ENCODE measurements around the gene LPAR5. TPM values are rescaled to one million over a fixed set of nuclear protein-coding genes. Genes with fewer than 3 reads are reported as not detected.
"Not testable (repeated sequence)": the region's sequence is repeated elsewhere in the genome, so short reads cannot be mapped to it uniquely, and the experiment has no call there.

Gene LPAR5
- total RNA-seq, 1 experiment from 2014 or later: not detected

DNA sequence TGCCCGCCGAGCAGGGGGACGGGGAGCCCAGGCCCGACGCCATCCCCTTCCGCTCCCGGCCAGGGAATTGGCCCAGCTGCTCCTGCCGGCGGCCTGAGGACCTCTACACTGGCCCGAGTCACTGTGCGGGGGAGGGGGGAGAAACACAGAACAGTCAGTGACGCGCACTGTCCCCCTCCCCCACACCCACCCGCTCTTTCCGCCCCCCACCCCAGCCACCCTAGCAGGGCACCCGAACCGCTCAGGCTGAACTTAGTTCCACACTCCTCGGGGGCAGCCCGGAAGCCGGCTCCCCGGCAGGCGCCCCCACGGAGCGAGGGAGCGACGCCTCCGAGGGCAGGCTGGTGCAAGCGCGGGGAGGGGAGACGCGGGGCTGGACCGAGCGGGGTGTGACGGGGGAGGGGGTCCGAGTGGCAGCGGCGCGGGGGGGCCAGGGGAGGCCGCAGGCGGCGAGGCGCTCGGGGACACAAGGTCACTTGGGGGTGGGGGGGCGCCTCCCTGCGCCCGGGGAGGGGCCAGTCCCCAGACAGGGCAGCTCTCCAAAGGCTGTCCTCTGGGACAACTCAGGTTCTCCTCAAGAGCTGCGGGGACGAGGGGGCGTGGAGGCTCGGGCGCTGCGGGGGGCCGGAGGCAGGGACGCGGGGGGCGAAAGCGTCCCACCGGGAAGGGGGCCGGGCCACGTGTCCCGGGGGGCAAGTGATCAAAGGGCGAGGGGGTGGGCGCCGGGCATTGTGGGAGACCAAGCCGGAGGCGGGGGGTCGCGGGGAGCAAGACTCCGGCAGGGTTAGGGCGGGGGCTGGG, 29.2 kb downstream of the LPAR5 start:
- Histone ChIP-seq H3K36me3 (replicated peaks; ENCODE audit: control insufficient read depth, insufficient read depth, low read length) (peaks cover 17% of the 10 kb centered on the region), H3K4me3 (ENCODE audit: insufficient read depth, low read depth, low read length) (peak overlapping the region; percentile 86), H3K27me3 (ENCODE audit: control insufficient read depth, insufficient read depth, low read length) (no peaks in the 10 kb centered on the region)
- DNase-seq: peak; percentile 89

- DNase-seq: peak; percentile 74
- Histone ChIP-seq H3K4me3 (ENCODE audit: insufficient read depth, low read depth, low read length) (peak overlapping the region; percentile 86), H3K36me3 (replicated peaks; ENCODE audit: control insufficient read depth, insufficient read depth, low read length) (peaks cover 25% of the 10 kb centered on the region), H3K27me3 (ENCODE audit: control insufficient read depth, insufficient read depth, low read length) (no peaks in the 10 kb centered on the region)
These were observed 30.1 kb downstream of the LPAR5 start for GRCh38 chr12:6605421-6606330.

- no peak for DNase-seq
- H3K4me3 ChIP-seq (ENCODE audit: insufficient read depth, low read depth, low read length): no peak overlapping the region
These were observed 31.3 kb downstream of the LPAR5 start for GRCh38 chr12:6604259-6605029.

GRCh38 chr12:6603095-6603567, 32.6 kb downstream of the LPAR5 start:
- no peaks in the 10 kb centered on the region for H3K27me3 ChIP-seq (ENCODE audit: control insufficient read depth, insufficient read depth, low read length)
- H3K4me3 ChIP-seq (ENCODE audit: insufficient read depth, low read depth, low read length): no peak overlapping the region
- H3K36me3 ChIP-seq (replicated peaks; ENCODE audit: control insufficient read depth, insufficient read depth, low read length): peaks cover 42% of the 10 kb centered on the region
- DNase-seq: peak; percentile 69

More at GRCh38 chr12:6604259-6605029, 31.3 kb downstream of the LPAR5 start:
- H3K27me3 ChIP-seq (ENCODE audit: control insufficient read depth, insufficient read depth, low read length): no peaks in the 10 kb centered on the region
- H3K36me3 ChIP-seq (replicated peaks; ENCODE audit: control insufficient read depth, insufficient read depth, low read length): peaks cover 37% of the 10 kb centered on the region

- Histone ChIP-seq H3K27me3 (ENCODE audit: control insufficient read depth, insufficient read depth, low read length) (no peaks in the 10 kb centered on the region), H3K4me3 (ENCODE audit: insufficient read depth, low read depth, low read length) (no peak overlapping the region), H3K36me3 (replicated peaks; ENCODE audit: control insufficient read depth, insufficient read depth, low read length) (peaks cover 48% of the 10 kb centered on the region)
- no peak for DNase-seq
These were observed 33.2 kb downstream of the LPAR5 start for GRCh38 chr12:6602526-6602925.

GRCh38 chr12:6595673-6596072, 40.1 kb downstream of the LPAR5 start:
- not testable (repeated sequence) for DNase-seq; H3K4me3 ChIP-seq (ENCODE audit: insufficient read depth, low read depth, low read length); H3K27me3 ChIP-seq (ENCODE audit: control insufficient read depth, insufficient read depth, low read length)
- peaks cover 69% of the 10 kb centered on the region for H3K36me3 ChIP-seq (replicated peaks; ENCODE audit: control insufficient read depth, insufficient read depth, low read length)

DNA sequence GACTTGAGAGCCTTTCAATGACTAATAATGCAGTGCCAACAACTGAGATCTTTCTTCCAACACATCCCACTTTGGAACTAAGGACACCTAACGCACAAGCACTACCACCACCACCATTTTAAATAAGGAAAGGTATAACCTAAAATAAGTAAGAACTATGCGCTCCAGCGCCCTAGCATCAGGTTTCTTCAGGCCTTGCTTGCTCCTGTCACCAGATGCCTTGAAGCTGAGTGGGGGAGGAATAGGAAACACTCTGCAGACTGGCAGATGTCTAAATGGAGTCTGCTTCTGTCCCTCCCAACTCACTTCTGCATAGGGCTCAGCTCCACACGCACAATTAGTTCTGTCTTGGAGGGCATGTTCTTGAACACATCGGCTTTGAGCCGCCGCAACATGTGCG, 43.7 kb downstream of the LPAR5 start:
- H3K27me3 ChIP-seq (ENCODE audit: control insufficient read depth, insufficient read depth, low read length): no peaks in the 10 kb centered on the region
- H3K4me3 ChIP-seq (ENCODE audit: insufficient read depth, low read depth, low read length): no peak overlapping the region
- DNase-seq: no peak
- peaks cover 65% of the 10 kb centered on the region for H3K36me3 ChIP-seq (replicated peaks; ENCODE audit: control insufficient read depth, insufficient read depth, low read length)

- peaks cover 55% of the 10 kb centered on the region for H3K36me3 ChIP-seq (replicated peaks; ENCODE audit: control insufficient read depth, insufficient read depth, low read length)
- H3K27me3 ChIP-seq (ENCODE audit: control insufficient read depth, insufficient read depth, low read length); H3K4me3 ChIP-seq (ENCODE audit: insufficient read depth, low read depth, low read length); DNase-seq: not testable (repeated sequence)
These were observed 49.2 kb downstream of the LPAR5 start for GRCh38 chr12:6586569-6586968.

DNA sequence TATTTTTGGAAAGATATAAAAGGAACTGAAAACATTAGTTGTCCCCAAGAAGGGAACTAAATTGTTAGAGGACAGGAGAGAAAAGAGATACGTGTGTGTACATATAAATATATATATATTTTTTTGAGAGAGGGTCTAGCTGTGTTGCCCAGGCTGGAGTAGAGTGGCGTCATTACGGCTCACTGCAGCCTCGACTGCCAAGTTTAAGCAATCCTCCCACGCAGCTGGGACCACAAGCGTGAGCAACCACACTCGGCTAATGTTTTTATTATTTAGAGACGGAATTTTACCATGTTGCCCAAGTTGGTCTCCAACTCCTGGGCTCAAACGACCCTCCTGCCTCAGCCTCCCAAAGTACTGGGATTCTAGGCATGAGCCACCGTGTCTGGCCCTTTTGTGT, 51.5 kb downstream of the LPAR5 start:
- Histone ChIP-seq H3K4me3 (ENCODE audit: insufficient read depth, low read depth, low read length) (no peak overlapping the region), H3K36me3 (replicated peaks; ENCODE audit: control insufficient read depth, insufficient read depth, low read length) (peaks cover 55% of the 10 kb centered on the region), H3K27me3 (ENCODE audit: control insufficient read depth, insufficient read depth, low read length) (no peaks in the 10 kb centered on the region)
- no peak for DNase-seq

DNA sequence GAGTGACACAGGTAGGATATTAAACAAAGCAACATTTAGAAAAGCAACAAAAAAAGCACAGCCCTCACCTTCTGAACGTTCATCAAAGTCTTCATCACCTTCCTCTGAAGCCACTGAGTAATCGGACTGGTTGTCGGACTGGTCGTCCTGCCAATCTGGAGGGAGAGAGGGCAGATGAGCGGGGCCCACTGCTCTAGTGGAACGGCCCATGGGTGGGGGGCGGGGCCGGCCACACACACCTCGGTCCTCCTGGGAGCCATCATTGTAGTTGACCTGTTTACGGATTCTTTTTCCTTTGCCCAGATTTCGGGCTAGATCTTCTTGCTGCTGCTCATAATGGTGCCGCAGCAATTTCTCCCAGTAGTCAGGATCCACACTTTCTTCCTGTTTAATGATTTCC, 52.8 kb downstream of the LPAR5 start:
- Histone ChIP-seq H3K36me3 (replicated peaks; ENCODE audit: control insufficient read depth, insufficient read depth, low read length) (peaks cover 56% of the 10 kb centered on the region), H3K4me3 (ENCODE audit: insufficient read depth, low read depth, low read length) (no peak overlapping the region), H3K27me3 (ENCODE audit: control insufficient read depth, insufficient read depth, low read length) (no peaks in the 10 kb centered on the region)
- no peak for DNase-seq

DNA sequence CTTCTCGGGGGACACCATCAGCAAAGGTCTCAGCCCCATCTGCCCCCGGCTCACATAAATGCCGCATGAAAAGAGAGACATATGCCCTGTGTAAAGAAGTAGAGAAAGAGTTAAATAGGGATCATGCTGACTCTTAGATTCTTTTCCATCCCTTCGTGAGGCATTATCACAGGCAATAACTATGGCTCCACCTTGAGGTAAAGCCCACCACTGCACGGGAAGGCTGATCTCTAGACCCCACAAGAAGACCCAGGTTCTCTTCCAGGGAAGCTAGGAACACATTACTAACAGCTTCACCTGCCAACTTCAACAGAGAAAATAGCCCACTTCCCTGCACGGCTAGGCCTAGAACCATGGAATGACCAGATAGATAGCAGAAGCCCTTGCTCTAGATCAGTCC, 53.6 kb downstream of the LPAR5 start:
- Histone ChIP-seq H3K36me3 (replicated peaks; ENCODE audit: control insufficient read depth, insufficient read depth, low read length) (peaks cover 56% of the 10 kb centered on the region), H3K4me3 (ENCODE audit: insufficient read depth, low read depth, low read length) (no peak overlapping the region), H3K27me3 (ENCODE audit: control insufficient read depth, insufficient read depth, low read length) (no peaks in the 10 kb centered on the region)
- DNase-seq: peak; percentile 68

DNA sequence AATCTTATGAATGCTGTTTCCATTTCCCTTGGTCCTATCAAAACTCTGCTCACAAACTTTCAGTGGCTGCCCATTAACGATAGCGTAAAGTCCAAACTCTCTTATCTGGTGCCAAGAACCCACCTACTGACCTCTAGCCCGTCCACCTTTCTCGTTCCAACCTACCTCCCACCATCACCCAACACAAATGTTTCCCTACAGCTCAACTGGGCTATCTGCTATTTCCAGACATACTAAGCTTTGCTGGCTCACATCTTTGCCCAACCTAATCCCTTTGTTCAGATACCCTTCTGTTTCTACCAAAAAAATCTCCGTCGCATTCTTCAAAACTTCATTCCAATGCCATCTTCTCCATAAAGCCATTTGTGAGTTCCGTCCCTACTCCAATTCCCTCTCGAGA, 60.1 kb downstream of the LPAR5 start:
- Histone ChIP-seq H3K4me3 (ENCODE audit: insufficient read depth, low read depth, low read length) (no peak overlapping the region), H3K27me3 (ENCODE audit: control insufficient read depth, insufficient read depth, low read length) (no peaks in the 10 kb centered on the region), H3K36me3 (replicated peaks; ENCODE audit: control insufficient read depth, insufficient read depth, low read length) (peaks cover 52% of the 10 kb centered on the region)
- DNase-seq: no peak

DNA sequence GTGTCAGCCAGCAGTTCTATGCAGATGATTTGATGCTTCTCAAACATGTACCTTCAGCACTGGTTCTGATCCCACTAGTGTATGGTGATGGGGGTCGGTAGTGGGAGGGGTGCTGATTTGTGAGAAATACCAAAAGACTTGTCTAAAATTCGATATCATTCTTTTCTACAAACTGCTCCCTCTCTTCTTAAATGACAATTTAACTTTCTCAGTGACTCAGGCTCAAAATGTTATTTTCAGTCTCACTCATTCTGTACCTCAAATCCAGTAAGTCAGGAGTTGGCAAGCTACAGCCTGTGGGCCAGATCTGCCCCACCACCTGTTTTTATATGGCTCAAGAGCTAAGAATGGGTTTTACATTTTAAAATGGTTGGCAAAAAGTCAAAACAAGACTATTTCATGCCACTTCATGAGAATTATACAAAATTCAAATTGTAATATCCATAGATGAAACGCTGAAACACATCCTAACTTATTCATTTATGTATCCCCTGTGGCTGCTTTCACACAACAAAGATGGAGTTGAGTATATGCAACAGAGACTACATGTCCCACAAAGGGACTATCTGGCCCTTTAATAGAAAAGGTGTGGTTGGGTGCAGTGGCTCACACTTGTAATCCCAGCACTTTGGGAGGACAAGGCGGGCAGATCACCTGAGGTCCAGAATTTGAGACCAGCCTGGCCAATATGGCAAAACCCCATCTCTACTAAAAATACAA, 61.0 kb downstream of the LPAR5 start:
- Histone ChIP-seq H3K27me3 (ENCODE audit: control insufficient read depth, insufficient read depth, low read length) (no peaks in the 10 kb centered on the region), H3K4me3 (ENCODE audit: insufficient read depth, low read depth, low read length) (no peak overlapping the region), H3K36me3 (replicated peaks; ENCODE audit: control insufficient read depth, insufficient read depth, low read length) (peaks cover 56% of the 10 kb centered on the region)
- no peak for DNase-seq

GRCh38 chr12:6573001-6573400, 62.8 kb downstream of the LPAR5 start:
- Histone ChIP-seq H3K27me3 (ENCODE audit: control insufficient read depth, insufficient read depth, low read length) (no peaks in the 10 kb centered on the region), H3K36me3 (replicated peaks; ENCODE audit: control insufficient read depth, insufficient read depth, low read length) (peaks cover 48% of the 10 kb centered on the region), H3K4me3 (ENCODE audit: insufficient read depth, low read depth, low read length) (no peak overlapping the region)
- DNase-seq: no peak
